H1 (cell line): Measurements from ENCODE around the gene CLIC1. TPM values are rescaled to one million over a fixed set of nuclear protein-coding genes. Genes with fewer than 3 reads are reported as not detected.

Experiments used
- CTCF ChIA-PET: fragments of 300-600 bp; sonication (Branson Sonifier 250); formaldehyde crosslinking; loops from one replicate; lab custom pipeline; 2021; ENCODE audit not compliant: partially characterized antibody; lab: Charles Lee
- POLR2A ChIA-PET: fragments of 300-600 bp; sonication (Branson Sonifier 250); formaldehyde crosslinking; loops from one replicate; lab custom pipeline; 2021; ENCODE audit warnings: inconsistent platforms; ENCODE audit not compliant: partially characterized antibody; lab: Charles Lee
- DNase-seq, 2 experiments: peaks; one replicate each; pipeline versions ENCODE4 v3.0.0 to v3.0.0-alpha.2; 2010 to 2022; ENCODE audit warnings: low spot score in 2 of 2, low read depth in 1 of 2, mixed read lengths in 1 of 2
- FAIRE-seq: peaks from 2 replicates; lab custom pipeline; 2011; peaks lifted over from hg19 to GRCh38; lab: Jason Lieb, UNC
- H2AFZ ChIP-seq: 2 replicates; pipeline ENCODE4 v1.8.1; 2012; ENCODE audit warnings: low read length, inconsistent platforms
- H2AK5ac ChIP-seq: 2 replicates; pipeline ENCODE4 v1.6.1; 2013; ENCODE audit warnings: low read depth, low read length
- H2BK120ac ChIP-seq: replicated peaks from 2 replicates; pipeline ENCODE3; 2013; ENCODE audit warnings: low read depth, low read length, inconsistent platforms
- H2BK12ac ChIP-seq: 2 replicates; pipeline ENCODE4 v1.6.1; 2013; ENCODE audit warnings: low read depth, low read length
- H2BK15ac ChIP-seq: 2 replicates; pipeline ENCODE4 v1.6.1; 2013; ENCODE audit warnings: low read length
- H2BK20ac ChIP-seq: 2 replicates; pipeline ENCODE4 v1.6.1; 2013; ENCODE audit warnings: low read length
- H2BK5ac ChIP-seq: 2 replicates; pipeline ENCODE4 v1.6.1; 2013; ENCODE audit warnings: low read depth, low read length
- H3K14ac ChIP-seq: 2 replicates; pipeline ENCODE4 v1.6.1; 2013; ENCODE audit warnings: inconsistent platforms; ENCODE audit not compliant: insufficient read length
- H3K18ac ChIP-seq: 2 replicates; pipeline ENCODE4 v1.6.1; 2013; ENCODE audit warnings: low read length; ENCODE audit errors: extremely low read depth
- H3K23ac ChIP-seq: 2 replicates; pipeline ENCODE4 v1.6.1; 2013; ENCODE audit warnings: inconsistent platforms; ENCODE audit not compliant: insufficient read length
- H3K23me2 ChIP-seq: 2 replicates; pipeline ENCODE4 v1.6.1; 2013; ENCODE audit warnings: low read depth, low read length
- H3K27ac ChIP-seq: 2 replicates; pipeline ENCODE4 v1.6.1; 2011; ENCODE audit warnings: low read depth, low read length, inconsistent platforms
- H3K27me3 ChIP-seq, 4 experiments: replicated peaks in 1 of 4; 1 replicate in 1 of 4; 2 replicates in 3 of 4; pipeline versions ENCODE4 v1.6.1 to v1.8.1; 2011 to 2013; ENCODE audit warnings: low read length in 3 of 4, mild to moderate bottlenecking in 3 of 4, inconsistent platforms in 2 of 4, mixed read lengths in 2 of 4, moderate library complexity in 1 of 4; ENCODE audit not compliant: control insufficient read depth in 3 of 4, insufficient read depth in 3 of 4; ENCODE audit errors: extremely low read depth in 1 of 4
- H3K36me3 ChIP-seq, 4 experiments: 2 replicates each; pipeline versions ENCODE4 v1.6.1 to v1.8.1; 2011 to 2013; ENCODE audit warnings: mild to moderate bottlenecking in 4 of 4, low read length in 3 of 4, moderate library complexity in 2 of 4, control low read depth in 1 of 4, inconsistent platforms in 1 of 4; ENCODE audit not compliant: insufficient read depth in 4 of 4, control insufficient read depth in 2 of 4
- H3K4ac ChIP-seq: replicated peaks from 2 replicates; pipeline ENCODE3; 2013; ENCODE audit warnings: low read length, low read depth, mixed read lengths, inconsistent platforms; ENCODE audit not compliant: insufficient read length
- H3K4me1 ChIP-seq, 4 experiments: replicated peaks in 1 of 4; 1 replicate in 1 of 4; 2 replicates in 3 of 4; pipeline versions ENCODE4 v1.6.1 to v1.8.1; 2011 to 2013; ENCODE audit warnings: low read length in 3 of 4, inconsistent platforms in 2 of 4, mixed read lengths in 1 of 4; ENCODE audit not compliant: insufficient read depth in 4 of 4, control insufficient read depth in 3 of 4
- H3K4me2 ChIP-seq, 2 experiments: 2 replicates each; pipeline versions ENCODE4 v1.6.1 to v1.8.1; 2011 to 2013; ENCODE audit warnings: low read depth in 2 of 2, low read length in 2 of 2, control low read depth in 1 of 2, inconsistent platforms in 1 of 2, mild to moderate bottlenecking in 1 of 2; ENCODE audit not compliant: insufficient read depth in 1 of 2
- H3K4me3 ChIP-seq, 4 experiments: fragments of 200-600, 300-600 bp in 1 of 4; sonication (generic), shearing (Covaris generic), sonication (Bioruptor Twin) in 1 of 4; 2 replicates each; pipeline versions ENCODE4 v1.5.1 to v1.8.1; 2011 to 2016; ENCODE audit warnings: low read length in 4 of 4, low read depth in 3 of 4, control low read depth in 2 of 4, inconsistent platforms in 2 of 4, mild to moderate bottlenecking in 2 of 4, mixed read lengths in 1 of 4, moderate library complexity in 1 of 4; ENCODE audit not compliant: insufficient read depth in 2 of 4; ENCODE audit errors: extremely low read depth in 1 of 4
- H3K56ac ChIP-seq: replicated peaks from 2 replicates; pipeline ENCODE3; 2013; ENCODE audit warnings: low read depth, mild to moderate bottlenecking, mixed read lengths, low read length, inconsistent platforms; ENCODE audit not compliant: insufficient read length
- H3K79me1 ChIP-seq: 2 replicates; pipeline ENCODE4 v1.6.1; 2013; ENCODE audit warnings: low read depth, low read length, control low read depth
- H3K79me2 ChIP-seq, 2 experiments: 2 replicates each; pipeline versions ENCODE4 v1.6.1 to v1.8.1; 2012 to 2013; ENCODE audit warnings: low read length in 2 of 2, mild to moderate bottlenecking in 2 of 2, inconsistent platforms in 1 of 2; ENCODE audit not compliant: insufficient read depth in 2 of 2, control insufficient read depth in 1 of 2
- H3K9ac ChIP-seq, 4 experiments: replicated peaks in 1 of 4; 1 replicate in 1 of 4; 2 replicates in 3 of 4; pipeline versions ENCODE4 v1.6.1 to v1.8.1; 2011 to 2013; ENCODE audit warnings: low read depth in 3 of 4, low read length in 3 of 4, control low read depth in 2 of 4, mild to moderate bottlenecking in 2 of 4, moderate library complexity in 2 of 4, inconsistent platforms in 1 of 4; ENCODE audit errors: extremely low read depth in 1 of 4
- H3K9me3 ChIP-seq, 2 experiments: 2 replicates each; pipeline versions ENCODE4 v1.6.1 to v1.8.1; 2012 to 2013; ENCODE audit warnings: mild to moderate bottlenecking in 2 of 2, moderate library complexity in 2 of 2, control low read depth in 1 of 2, inconsistent platforms in 1 of 2, low read depth in 1 of 2, low read length in 1 of 2, mixed read lengths in 1 of 2; ENCODE audit not compliant: insufficient read depth in 2 of 2
- H4K20me1 ChIP-seq, 2 experiments: replicated peaks in 1 of 2; 2 replicates each; pipeline versions ENCODE3 to v1.8.1; 2011 to 2013; ENCODE audit warnings: inconsistent platforms in 2 of 2, low read length in 2 of 2, mild to moderate bottlenecking in 1 of 2; ENCODE audit not compliant: insufficient read depth in 2 of 2, control insufficient read depth in 1 of 2
- H4K5ac ChIP-seq: 2 replicates; pipeline ENCODE4 v1.6.1; 2013; ENCODE audit warnings: low read length, low read depth, mixed read lengths, inconsistent platforms; ENCODE audit not compliant: insufficient read length
- H4K8ac ChIP-seq: 2 replicates; pipeline ENCODE4 v1.8.0; 2013; ENCODE audit warnings: mild to moderate bottlenecking, moderate library complexity, low read length, inconsistent platforms; ENCODE audit not compliant: insufficient read depth; ENCODE audit errors: extremely low read depth
- H4K91ac ChIP-seq: replicated peaks from 2 replicates; pipeline ENCODE3; 2013; ENCODE audit warnings: low read length, mixed read lengths, inconsistent platforms; ENCODE audit not compliant: insufficient read length
- CEBPB ChIP-seq: IDR thresholded peaks from 2 replicates; pipeline ENCODE4 v1.6.1; 2012; ENCODE audit warnings: low read depth, low read length
- CHD1 ChIP-seq: IDR thresholded peaks from 2 replicates; pipeline ENCODE4 v1.6.1; 2012; ENCODE audit warnings: low read depth, low read length, improper control_type of control experiment
- GABPA ChIP-seq: IDR thresholded peaks from 2 replicates; pipeline ENCODE4 v1.6.1; 2011; ENCODE audit warnings: mild to moderate bottlenecking, low read length, moderate library complexity, borderline replicate concordance; ENCODE audit not compliant: insufficient read depth
- POLR2AphosphoS5 ChIP-seq: IDR thresholded peaks from 2 replicates; pipeline ENCODE4 v1.6.1; 2011; ENCODE audit warnings: low read depth, low read length
- POU5F1 ChIP-seq: IDR thresholded peaks from 2 replicates; pipeline ENCODE4 v1.6.1; 2011; ENCODE audit warnings: low read depth, mild to moderate bottlenecking, low read length, moderate library complexity
- RBBP5 ChIP-seq: IDR thresholded peaks from 2 replicates; pipeline ENCODE4 v1.7.1; 2012; ENCODE audit warnings: low read depth, mild to moderate bottlenecking, inconsistent platforms, low read length, moderate library complexity, borderline replicate concordance
- SAP30 ChIP-seq: fragments of 300-600 bp; sonication (generic); IDR thresholded peaks from 2 replicates; pipeline ENCODE4 v1.7.1; 2012; ENCODE audit warnings: low read length, moderate library complexity, mild to moderate bottlenecking, inconsistent platforms; ENCODE audit not compliant: insufficient read depth, insufficient replicate concordance
- TCF12 ChIP-seq: IDR thresholded peaks from 2 replicates; pipeline ENCODE4 v1.6.1; 2011; ENCODE audit warnings: low read depth, mild to moderate bottlenecking, low read length
- ZNF274 ChIP-seq: IDR thresholded peaks from 2 replicates; pipeline ENCODE4 v1.7.0; 2012; ENCODE audit warnings: low read length, borderline replicate concordance; ENCODE audit errors: extremely low read depth
- WGBS, 2 experiments: shearing (Covaris generic) in 1 of 2; methylation state at CpG; one replicate each; pipeline versions ENCODE4 v1.1.6 to v1.1.7; 2013 to 2015; ENCODE audit warnings: low lambda C conversion rate in 2 of 2, mixed read lengths in 2 of 2, inconsistent platforms in 1 of 2, low coverage in 1 of 2, missing lambda C conversion rate in 1 of 2; ENCODE audit not compliant: insufficient replicate concordance in 2 of 2, insufficient coverage in 1 of 2, insufficient read length in 1 of 2; ENCODE audit errors: extremely low coverage in 1 of 2, missing lambda C conversion rate in 1 of 2; 5-methylcytosine and 5-hydroxymethylcytosine counted together
- polyA plus RNA-seq, 7 experiments: library from polyadenylated mRNA; depleted of rRNA in 3 of 7; stranded (reverse) in 5 of 7; unstranded in 2 of 7; fragments of >200 nt in 5 of 7; fragments of 200-250 nt in 2 of 7; gene quantifications; 1 replicate in 5 of 7; 2 replicates in 1 of 7; 4 replicates in 1 of 7; pipeline versions ENCODE4 v1.2.1 to v1.2.3, GENCODE V29; 2011 to 2013; ENCODE audit warnings: missing spikeins in 2 of 7, mixed read lengths in 2 of 7
- total RNA-seq: library from RNA; stranded (reverse); fragmentation: NEBNext Ultra II Directional; extraction: Animal tissue kit (Norgen Biotek cat#: 25700); gene quantifications from 2 replicates; pipeline ENCODE4 v1.2.1, GENCODE V29; 2021

The CLIC1 gene
- total and polyA plus RNA-seq, 2 of the 8 experiments (the other 6 are each of a cell fraction or from before 2014, with no cell fraction given) = 250 to 277 TPM

DNA sequence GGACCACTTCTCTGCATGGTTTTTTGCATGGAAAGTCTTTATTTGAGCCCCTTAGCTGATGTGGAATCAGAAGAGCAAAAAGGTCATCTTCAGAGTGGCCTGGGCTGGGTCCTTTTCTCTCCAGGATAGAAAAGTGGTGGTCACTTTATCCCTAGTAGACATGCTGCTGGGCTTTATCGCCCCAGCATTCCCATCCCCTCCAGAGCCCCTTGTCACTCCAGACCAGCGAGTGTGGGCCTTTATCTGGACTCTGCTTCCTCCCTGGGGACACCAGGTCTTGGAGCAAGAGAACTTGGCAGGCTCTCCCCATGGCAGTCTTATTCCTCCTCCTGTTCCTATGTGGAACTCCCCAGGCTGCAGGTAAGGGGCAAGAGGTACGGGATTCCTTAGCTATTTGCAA lies 29.7 kb downstream of the CLIC1 start, which contains the start of gene LY6G6F:
TSS of gene LY6G6F (plus strand) at position 268 of the 400 bp plus-strand sequence. CDS start at position 309, 41 bp downstream.
- H3K27ac ChIP-seq = no peak within 1 kb of the TSS
- H3K23ac ChIP-seq = no peak within 1 kb of the TSS
- H4K5ac ChIP-seq = no peak within 1 kb of the TSS
- no peak within 1 kb of the TSS for H2BK20ac ChIP-seq
- no peaks in the 10 kb centered on the region for H4K20me1 ChIP-seq
- H4K8ac ChIP-seq = peak within 1 kb of the TSS; percentile 82; the same call in 1 of the 2 replicates
- H3K36me3 ChIP-seq = no peaks in the 10 kb centered on the region
- H3K18ac ChIP-seq = no peak within 1 kb of the TSS
- H2BK120ac ChIP-seq = no peak within 1 kb of the TSS
- H3K9me3 ChIP-seq = no peaks in the 10 kb centered on the region
- H2AFZ ChIP-seq = no peak within 1 kb of the TSS
- no peak within 1 kb of the TSS for H2AK5ac ChIP-seq
- no peak within 1 kb of the TSS for H2BK12ac ChIP-seq
- H3K79me1 ChIP-seq = peaks cover 4% of the 10 kb centered on the region; the same call in 1 of the 2 replicates
- H3K4ac ChIP-seq = no peak within 1 kb of the TSS
- TF ChIP-seq CEBPB = no peak
- no peak for TF ChIP-seq SAP30
- no peak for TF ChIP-seq CHD1
- TF ChIP-seq ZNF274 = no peak
- TF ChIP-seq POLR2AphosphoS5 = no peak
- no peak for TF ChIP-seq POU5F1
- no peak for TF ChIP-seq RBBP5
- no peak for TF ChIP-seq GABPA
- TF ChIP-seq TCF12 = no peak
- DNase-seq (no peak), FAIRE-seq (no peak)
- no peak within 1 kb of the TSS for H3K56ac ChIP-seq
- no peak within 1 kb of the TSS for H3K4me2 ChIP-seq
- H3K4me1 ChIP-seq = peaks cover 2 to 8% (median 3%) of the 10 kb centered on the region in 4 experiments; a peak in 5 of 7 replicates
- WGBS, 2 experiments = 77% methylated on average over 3 of the region's 3 CpGs; no CpG with 5 or more reads in 1 of the 2 experiments
- H3K14ac ChIP-seq = no peak within 1 kb of the TSS
- H3K27me3 ChIP-seq = no peaks in the 10 kb centered on the region
- peaks cover 0 to 7% of the 10 kb centered on the region in 2 experiments; a peak in 2 of 4 replicates for H3K79me2 ChIP-seq
- H3K9ac ChIP-seq = no peak within 1 kb of the TSS
- no peak within 1 kb of the TSS for H3K4me3 ChIP-seq
- H3K23me2 ChIP-seq = peaks cover 11% of the 10 kb centered on the region; the same call in 1 of the 2 replicates
- CTCF ChIA-PET = interaction anchor here (0.7 to 1.6 kb wide), 5 partner anchors 9 to 63 kb away, joined by 3 to 6 read pairs (median 3); partner anchors contain the start of gene LY6G6D
- no peak within 1 kb of the TSS for H2BK15ac ChIP-seq
- no peak within 1 kb of the TSS for H2BK5ac ChIP-seq
- POLR2A ChIA-PET = interaction anchor here (0.9 to 1.1 kb wide), 3 partner anchors 33 to 108 kb away, joined by 3 to 5 read pairs (median 3); partner anchors contain the start of gene MSH5
- H4K91ac ChIP-seq = no peak within 1 kb of the TSS
